HepG2 (cell line): ENCODE results near the gene TUBB4A. TPM values are rescaled to one million over a fixed set of nuclear protein-coding genes. Genes with fewer than 3 reads are reported as not detected.

Source experiments
- FOXK1 ChIP-seq: sonication (generic); formaldehyde crosslinking; IDR thresholded peaks from 2 replicates; pipeline ENCODE4 v1.4.0; 2020; ENCODE audit warnings: low read depth, missing genetic modification reagents, borderline replicate concordance
- RXRB ChIP-seq: IDR thresholded peaks from 2 replicates; pipeline ENCODE4 v1.6.1; 2016; ENCODE audit warnings: borderline replicate concordance, missing genetic modification reagents, missing compliant biosample characterization
- polyA plus RNA-seq, 8 experiments: library from polyadenylated mRNA; depleted of rRNA in 3 of 8; stranded (reverse) in 7 of 8; unstranded in 1 of 8; fragments of >200 nt; fragmentation: Illumina TruSeq in 4 of 8; extraction: Trizol in 4 of 8; gene quantifications; 2 replicates each; pipeline versions ENCODE4 v1.2.1 to v1.2.3, GENCODE V29; 2011 to 2016; ENCODE audit warnings: low read depth in 4 of 8, missing spikeins in 1 of 8, mixed read lengths in 1 of 8; ENCODE audit not compliant: insufficient read depth in 1 of 8
- total RNA-seq, 5 experiments: library from RNA; depleted of rRNA; stranded (reverse); fragments of >200 nt; fragmentation: Illumina TruSeq; extraction: Trizol; gene quantifications; 2 replicates each; pipeline ENCODE4 v1.2.3, GENCODE V29; 2016; ENCODE audit warnings: low read depth in 1 of 5
- TF ChIP-seq, protein P1 (sequence below): sonication (generic); formaldehyde crosslinking; IDR thresholded peaks from 2 replicates; pipeline ENCODE4 v1.8.0; 2022; ENCODE audit warnings: mild to moderate bottlenecking, missing genetic modification reagents; ENCODE audit not compliant: insufficient replicate concordance
- TF ChIP-seq, protein P2 (sequence below): sonication (generic); formaldehyde crosslinking; conservative IDR thresholded peaks from 2 replicates; pipeline ENCODE4 v1.5.0; 2020; ENCODE audit warnings: missing genetic modification reagents
- TF ChIP-seq, protein P3 (sequence below): sonication (generic); formaldehyde crosslinking; IDR thresholded peaks from 2 replicates; pipeline ENCODE4 v1.5.1; 2020; ENCODE audit warnings: mild to moderate bottlenecking, missing genetic modification reagents, moderate library complexity
- TF ChIP-seq, protein P4 (sequence below): IDR thresholded peaks from 2 replicates; pipeline ENCODE4 v1.6.1; 2016; ENCODE audit warnings: missing compliant biosample characterization, missing genetic modification reagents, borderline replicate concordance
- TF ChIP-seq, protein P5 (sequence below): sonication (generic); formaldehyde crosslinking; IDR thresholded peaks from 2 replicates; pipeline ENCODE4 v1.5.0; 2020; ENCODE audit warnings: missing genetic modification reagents

TUBB4A gene
- total and polyA plus RNA-seq, 2 of the 13 experiments (the other 11 are each of a cell fraction or from before 2014, with no cell fraction given), result not detected

DNA sequence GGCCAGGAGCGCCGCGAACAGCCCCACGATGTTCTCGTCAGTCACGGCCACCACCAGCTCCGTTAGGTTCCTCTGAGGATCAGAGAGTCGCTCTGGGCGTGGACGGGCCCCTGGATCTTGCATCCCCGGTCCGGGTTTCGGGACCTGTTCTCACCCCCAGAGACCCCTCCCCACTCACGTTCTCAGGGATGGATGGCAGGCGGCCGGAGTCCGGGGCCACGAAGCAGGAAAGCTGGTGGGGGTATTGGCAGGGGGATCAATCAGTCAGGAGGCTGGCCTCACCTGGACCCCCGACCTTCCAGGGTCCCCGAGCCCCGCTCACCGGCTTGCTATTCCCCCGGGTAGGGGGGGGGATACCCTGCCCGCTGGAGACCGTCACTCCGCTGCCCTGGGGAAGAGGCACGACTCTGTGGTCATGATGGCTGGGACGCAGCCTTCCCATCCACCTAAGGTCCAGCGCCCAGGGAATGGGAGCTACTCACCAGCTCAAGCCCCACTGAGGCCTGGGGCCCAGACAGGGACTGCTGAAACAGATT lies 25.1 kb downstream of the TUBB4A start (continued):
- no peak for TF ChIP-seq RXRB (CRISPR knock-in tag)
- TF ChIP-seq, protein P1, sequence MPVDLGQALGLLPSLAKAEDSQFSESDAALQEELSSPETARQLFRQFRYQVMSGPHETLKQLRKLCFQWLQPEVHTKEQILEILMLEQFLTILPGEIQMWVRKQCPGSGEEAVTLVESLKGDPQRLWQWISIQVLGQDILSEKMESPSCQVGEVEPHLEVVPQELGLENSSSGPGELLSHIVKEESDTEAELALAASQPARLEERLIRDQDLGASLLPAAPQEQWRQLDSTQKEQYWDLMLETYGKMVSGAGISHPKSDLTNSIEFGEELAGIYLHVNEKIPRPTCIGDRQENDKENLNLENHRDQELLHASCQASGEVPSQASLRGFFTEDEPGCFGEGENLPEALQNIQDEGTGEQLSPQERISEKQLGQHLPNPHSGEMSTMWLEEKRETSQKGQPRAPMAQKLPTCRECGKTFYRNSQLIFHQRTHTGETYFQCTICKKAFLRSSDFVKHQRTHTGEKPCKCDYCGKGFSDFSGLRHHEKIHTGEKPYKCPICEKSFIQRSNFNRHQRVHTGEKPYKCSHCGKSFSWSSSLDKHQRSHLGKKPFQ (CRISPR knock-in tag), result no peak
- TF ChIP-seq, protein P2, sequence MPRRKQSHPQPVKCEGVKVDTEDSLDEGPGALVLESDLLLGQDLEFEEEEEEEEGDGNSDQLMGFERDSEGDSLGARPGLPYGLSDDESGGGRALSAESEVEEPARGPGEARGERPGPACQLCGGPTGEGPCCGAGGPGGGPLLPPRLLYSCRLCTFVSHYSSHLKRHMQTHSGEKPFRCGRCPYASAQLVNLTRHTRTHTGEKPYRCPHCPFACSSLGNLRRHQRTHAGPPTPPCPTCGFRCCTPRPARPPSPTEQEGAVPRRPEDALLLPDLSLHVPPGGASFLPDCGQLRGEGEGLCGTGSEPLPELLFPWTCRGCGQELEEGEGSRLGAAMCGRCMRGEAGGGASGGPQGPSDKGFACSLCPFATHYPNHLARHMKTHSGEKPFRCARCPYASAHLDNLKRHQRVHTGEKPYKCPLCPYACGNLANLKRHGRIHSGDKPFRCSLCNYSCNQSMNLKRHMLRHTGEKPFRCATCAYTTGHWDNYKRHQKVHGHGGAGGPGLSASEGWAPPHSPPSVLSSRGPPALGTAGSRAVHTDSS, result no peak
- TF ChIP-seq, protein P3, sequence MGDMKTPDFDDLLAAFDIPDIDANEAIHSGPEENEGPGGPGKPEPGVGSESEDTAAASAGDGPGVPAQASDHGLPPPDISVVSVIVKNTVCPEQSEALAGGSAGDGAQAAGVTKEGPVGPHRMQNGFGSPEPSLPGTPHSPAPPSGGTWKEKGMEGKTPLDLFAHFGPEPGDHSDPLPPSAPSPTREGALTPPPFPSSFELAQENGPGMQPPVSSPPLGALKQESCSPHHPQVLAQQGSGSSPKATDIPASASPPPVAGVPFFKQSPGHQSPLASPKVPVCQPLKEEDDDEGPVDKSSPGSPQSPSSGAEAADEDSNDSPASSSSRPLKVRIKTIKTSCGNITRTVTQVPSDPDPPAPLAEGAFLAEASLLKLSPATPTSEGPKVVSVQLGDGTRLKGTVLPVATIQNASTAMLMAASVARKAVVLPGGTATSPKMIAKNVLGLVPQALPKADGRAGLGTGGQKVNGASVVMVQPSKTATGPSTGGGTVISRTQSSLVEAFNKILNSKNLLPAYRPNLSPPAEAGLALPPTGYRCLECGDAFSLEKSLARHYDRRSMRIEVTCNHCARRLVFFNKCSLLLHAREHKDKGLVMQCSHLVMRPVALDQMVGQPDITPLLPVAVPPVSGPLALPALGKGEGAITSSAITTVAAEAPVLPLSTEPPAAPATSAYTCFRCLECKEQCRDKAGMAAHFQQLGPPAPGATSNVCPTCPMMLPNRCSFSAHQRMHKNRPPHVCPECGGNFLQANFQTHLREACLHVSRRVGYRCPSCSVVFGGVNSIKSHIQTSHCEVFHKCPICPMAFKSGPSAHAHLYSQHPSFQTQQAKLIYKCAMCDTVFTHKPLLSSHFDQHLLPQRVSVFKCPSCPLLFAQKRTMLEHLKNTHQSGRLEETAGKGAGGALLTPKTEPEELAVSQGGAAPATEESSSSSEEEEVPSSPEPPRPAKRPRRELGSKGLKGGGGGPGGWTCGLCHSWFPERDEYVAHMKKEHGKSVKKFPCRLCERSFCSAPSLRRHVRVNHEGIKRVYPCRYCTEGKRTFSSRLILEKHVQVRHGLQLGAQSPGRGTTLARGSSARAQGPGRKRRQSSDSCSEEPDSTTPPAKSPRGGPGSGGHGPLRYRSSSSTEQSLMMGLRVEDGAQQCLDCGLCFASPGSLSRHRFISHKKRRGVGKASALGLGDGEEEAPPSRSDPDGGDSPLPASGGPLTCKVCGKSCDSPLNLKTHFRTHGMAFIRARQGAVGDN (CRISPR knock-in tag), result peak; percentile 14
- TF ChIP-seq FOXK1 (CRISPR knock-in tag), result no peak
- TF ChIP-seq, protein P4, sequence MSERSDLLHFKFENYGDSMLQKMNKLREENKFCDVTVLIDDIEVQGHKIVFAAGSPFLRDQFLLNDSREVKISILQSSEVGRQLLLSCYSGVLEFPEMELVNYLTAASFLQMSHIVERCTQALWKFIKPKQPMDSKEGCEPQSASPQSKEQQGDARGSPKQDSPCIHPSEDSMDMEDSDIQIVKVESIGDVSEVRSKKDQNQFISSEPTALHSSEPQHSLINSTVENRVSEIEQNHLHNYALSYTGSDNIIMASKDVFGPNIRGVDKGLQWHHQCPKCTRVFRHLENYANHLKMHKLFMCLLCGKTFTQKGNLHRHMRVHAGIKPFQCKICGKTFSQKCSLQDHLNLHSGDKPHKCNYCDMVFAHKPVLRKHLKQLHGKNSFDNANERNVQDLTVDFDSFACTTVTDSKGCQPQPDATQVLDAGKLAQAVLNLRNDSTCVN (CRISPR knock-in tag), result no peak
- TF ChIP-seq, protein P5, sequence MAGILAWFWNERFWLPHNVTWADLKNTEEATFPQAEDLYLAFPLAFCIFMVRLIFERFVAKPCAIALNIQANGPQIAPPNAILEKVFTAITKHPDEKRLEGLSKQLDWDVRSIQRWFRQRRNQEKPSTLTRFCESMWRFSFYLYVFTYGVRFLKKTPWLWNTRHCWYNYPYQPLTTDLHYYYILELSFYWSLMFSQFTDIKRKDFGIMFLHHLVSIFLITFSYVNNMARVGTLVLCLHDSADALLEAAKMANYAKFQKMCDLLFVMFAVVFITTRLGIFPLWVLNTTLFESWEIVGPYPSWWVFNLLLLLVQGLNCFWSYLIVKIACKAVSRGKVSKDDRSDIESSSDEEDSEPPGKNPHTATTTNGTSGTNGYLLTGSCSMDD, result no peak
